22Rv1 (cell line): Measurements from ENCODE around the gene SLC25A17.
"Not testable (repeated sequence)": the region's sequence is repeated elsewhere in the genome, so short reads cannot be mapped to it uniquely, and the experiment has no call there.

Experiments
- H3K27ac ChIP-seq: fragments of 450-650 bp; 2 replicates; pipeline ENCODE4 v1.5.1; 2017
- CTCF ChIP-seq: fragments of 450-650 bp; IDR thresholded peaks from 2 replicates; pipeline ENCODE4 v1.5.1; 2017; ENCODE audit warnings: mild to moderate bottlenecking
- ZFX ChIP-seq: fragments of 450-650 bp; IDR thresholded peaks from 2 replicates; pipeline ENCODE4 v1.6.1; 2017; ENCODE audit warnings: antibody characterized with exemption, borderline replicate concordance

SLC25A17 gene

GRCh38 chr22:40799008-40799407 is 20.1 kb downstream of the SLC25A17 start:
- TF ChIP-seq CTCF (no peak), ZFX (no peak)
- no peak overlapping the region for H3K27ac ChIP-seq

GRCh38 chr22:40797427-40797826 is 21.7 kb downstream of the SLC25A17 start:
- TF ChIP-seq ZFX, result no peak
- no peak for TF ChIP-seq CTCF
- no peak overlapping the region for H3K27ac ChIP-seq

- no peak overlapping the region for H3K27ac ChIP-seq
- no peak for TF ChIP-seq CTCF
- TF ChIP-seq ZFX, result no peak
Measured at GRCh38 chr22:40792451-40792850, 26.7 kb downstream of the SLC25A17 start.

- TF ChIP-seq ZFX, result no peak
- no peak for TF ChIP-seq CTCF
- H3K27ac ChIP-seq, result no peak overlapping the region
Measured at GRCh38 chr22:40791241-40791640, 27.9 kb downstream of the SLC25A17 start.

- no peak for TF ChIP-seq ZFX
- no peak for TF ChIP-seq CTCF
- no peak overlapping the region for H3K27ac ChIP-seq
Measured at GRCh38 chr22:40789131-40789530, 30.0 kb downstream of the SLC25A17 start.

- TF ChIP-seq CTCF (no peak), ZFX (no peak)
- H3K27ac ChIP-seq, result no peak overlapping the region
Measured at GRCh38 chr22:40782521-40782920, 36.6 kb downstream of the SLC25A17 start.

- not testable (repeated sequence) for H3K27ac ChIP-seq
Measured at GRCh38 chr22:40781749-40782148, 37.4 kb downstream of the SLC25A17 start.

GRCh38 chr22:40769761-40770160 is 49.4 kb downstream of the SLC25A17 start:
- TF ChIP-seq ZFX (no peak), CTCF (no peak)
- no peak overlapping the region for H3K27ac ChIP-seq
